ENCODE measurements around the gene GAB1.

GAB1 gene

GRCh38 chr4:143358923-143359643 lies 22.4 kb downstream of the GAB1 start:
- Histone ChIP-seq H2AFZ (no peak overlapping the region), H3K4me3 (ENCODE audit: low read depth, low read length) (no peak overlapping the region), H3K79me2 (peaks cover 11% of the 10 kb centered on the region), H3K27me3 (ENCODE audit: control insufficient read depth, insufficient read depth, low read length) (no peaks in the 10 kb centered on the region), H3K27ac (peak overlapping the region; percentile 26), H3K36me3 (ENCODE audit: control insufficient read depth, insufficient read depth, low read length) (no peaks in the 10 kb centered on the region), H3K9ac (no peak overlapping the region), H3K4me2 (ENCODE audit: low read length) (peak overlapping the region; percentile 37), H3K4me1 (peaks cover 11% of the 10 kb centered on the region), H3K9me3 (ENCODE audit: control insufficient read depth, low read length) (no peaks in the 10 kb centered on the region)
- TF ChIP-seq CTCF (IDR thresholded peaks at IDR 0.05), result no peak

GRCh38 chr4:143359644-143360193 lies 23.0 kb downstream of the GAB1 start:
- Histone ChIP-seq H3K36me3 (ENCODE audit: control insufficient read depth, insufficient read depth, low read length) (no peaks in the 10 kb centered on the region), H3K27ac (peak overlapping the region; percentile 26), H3K9ac (no peak overlapping the region), H3K4me1 (peaks cover 13% of the 10 kb centered on the region), H3K79me2 (peaks cover 11% of the 10 kb centered on the region), H2AFZ (no peak overlapping the region), H3K9me3 (ENCODE audit: control insufficient read depth, low read length) (no peaks in the 10 kb centered on the region), H3K27me3 (ENCODE audit: control insufficient read depth, insufficient read depth, low read length) (no peaks in the 10 kb centered on the region), H3K4me3 (ENCODE audit: low read depth, low read length) (no peak overlapping the region), H3K4me2 (ENCODE audit: low read length) (no peak overlapping the region)
- no peak for TF ChIP-seq CTCF (IDR thresholded peaks at IDR 0.05)

- H3K27ac ChIP-seq, result no peak overlapping the region
- no peak overlapping the region for H3K4me2 ChIP-seq (ENCODE audit: low read length)
- no peak overlapping the region for H2AFZ ChIP-seq
- H3K36me3 ChIP-seq (ENCODE audit: control insufficient read depth, insufficient read depth, low read length), result no peaks in the 10 kb centered on the region
- TF ChIP-seq CTCF (IDR thresholded peaks at IDR 0.05), result no peak
- H3K9me3 ChIP-seq (ENCODE audit: control insufficient read depth, low read length), result no peaks in the 10 kb centered on the region
- no peak overlapping the region for H3K4me3 ChIP-seq (ENCODE audit: low read depth, low read length)
- no peaks in the 10 kb centered on the region for H3K27me3 ChIP-seq (ENCODE audit: control insufficient read depth, insufficient read depth, low read length)
- no peak overlapping the region for H3K9ac ChIP-seq
- H3K79me2 ChIP-seq, result peaks cover 11% of the 10 kb centered on the region
- peaks cover 13% of the 10 kb centered on the region for H3K4me1 ChIP-seq
Observed at GRCh38 chr4:143360838-143361625, 24.4 kb downstream of the GAB1 start.

GRCh38 chr4:143362349-143363046 lies 25.8 kb downstream of the GAB1 start:
- no peaks in the 10 kb centered on the region for H3K27me3 ChIP-seq (ENCODE audit: control insufficient read depth, insufficient read depth, low read length)
- peaks cover 13% of the 10 kb centered on the region for H3K4me1 ChIP-seq
- no peak overlapping the region for H2AFZ ChIP-seq
- no peak overlapping the region for H3K9ac ChIP-seq
- H3K36me3 ChIP-seq (ENCODE audit: control insufficient read depth, insufficient read depth, low read length), result no peaks in the 10 kb centered on the region
- no peak for TF ChIP-seq CTCF (IDR thresholded peaks at IDR 0.05)
- no peak overlapping the region for H3K4me2 ChIP-seq (ENCODE audit: low read length)
- H3K9me3 ChIP-seq (ENCODE audit: control insufficient read depth, low read length), result no peaks in the 10 kb centered on the region
- H3K4me3 ChIP-seq (ENCODE audit: low read depth, low read length), result no peak overlapping the region
- peaks cover 11% of the 10 kb centered on the region for H3K79me2 ChIP-seq
- no peak overlapping the region for H3K27ac ChIP-seq

Data from parathyroid adenoma (tissue), 2 donors.